Activated naive CD4-positive, alpha-beta T cell treated with anti-CD3 and anti-CD28 coated beads, Interleukin-2, amount 50 U/mL, for 72 hours (primary cell): ENCODE data around the gene CTNNA1. TPM values are rescaled to one million over a fixed set of nuclear protein-coding genes. Genes with fewer than 3 reads are reported as not detected.
"Not testable (repeated sequence)": the region's sequence is repeated elsewhere in the genome, so short reads cannot be mapped to it uniquely, and the experiment has no call there.

ENCODE experiments used
- ATAC-seq, 2 donors: fragments of 150-1000 bp; cut with Tn5 transposase; 2 replicates each; pipeline ENCODE4 v1.10.0; 2021; ENCODE audit warnings: mild to moderate bottlenecking in 2 of 2, moderate library complexity in 2 of 2
- DNase-seq, 2 donors: peaks; one replicate each; pipeline ENCODE4 v3.0.0; 2021 to 2022; ENCODE audit warnings: low spot score in 2 of 2
- H3K27ac Mint-ChIP-seq, 2 donors: one replicate each; pipeline ENCODE4 v1.8.0; 2022; ENCODE audit warnings: mild to moderate bottlenecking in 2 of 2, mixed read lengths in 2 of 2
- H3K36me3 Mint-ChIP-seq, 2 donors: one replicate each; pipeline ENCODE4 v1.8.0; 2022; ENCODE audit warnings: mixed read lengths in 2 of 2
- H3K9me3 Mint-ChIP-seq, 2 donors: one replicate each; pipeline ENCODE4 v1.8.0; 2022; ENCODE audit warnings: mixed read lengths in 2 of 2
- total RNA-seq, 2 donors: library from RNA; stranded (reverse); gene quantifications; one replicate each; pipeline ENCODE4 v1.2.3, GENCODE V29; 2022

CTNNA1 gene
- total RNA-seq, 2 donors from 2014 or later: 89.2 to 224 TPM

GRCh38 chr5:138719811-138720210 lies 33.4 kb upstream of the CTNNA1 start:
- Mint-ChIP-seq H3K9me3 (no peaks in the 10 kb centered on the region), H3K27ac (no peak overlapping the region), H3K36me3 (no peaks in the 10 kb centered on the region)
- DNase-seq (no peak), ATAC-seq (no peak)

GRCh38 chr5:138720840-138721239 lies 32.4 kb upstream of the CTNNA1 start:
- ATAC-seq (no peak), DNase-seq (no peak)
- Mint-ChIP-seq H3K9me3 (no peaks in the 10 kb centered on the region), H3K27ac (no peak overlapping the region), H3K36me3 (no peaks in the 10 kb centered on the region)

GRCh38 chr5:138721979-138722378 lies 31.2 kb upstream of the CTNNA1 start:
- ATAC-seq (no peak), DNase-seq (no peak)
- H3K9me3 Mint-ChIP-seq: no peaks in the 10 kb centered on the region
- H3K36me3 Mint-ChIP-seq: no peaks in the 10 kb centered on the region
- no peak overlapping the region for H3K27ac Mint-ChIP-seq

- no peaks in the 10 kb centered on the region for H3K9me3 Mint-ChIP-seq
- ATAC-seq: no peak
- H3K27ac Mint-ChIP-seq: no peak overlapping the region
- no peaks in the 10 kb centered on the region for H3K36me3 Mint-ChIP-seq
- DNase-seq: no peak
Observed at GRCh38 chr5:138722544-138723177, 30.6 kb upstream of the CTNNA1 start.

GRCh38 chr5:138724470-138725146 lies 28.6 kb upstream of the CTNNA1 start:
- ATAC-seq: no peak
- H3K9me3 Mint-ChIP-seq: no peaks in the 10 kb centered on the region
- H3K27ac Mint-ChIP-seq: no peak overlapping the region
- DNase-seq: no peak
- H3K36me3 Mint-ChIP-seq: no peaks in the 10 kb centered on the region

GRCh38 chr5:138725153-138725817 lies 27.9 kb upstream of the CTNNA1 start:
- no peak for ATAC-seq
- no peak for DNase-seq
- no peaks in the 10 kb centered on the region for H3K36me3 Mint-ChIP-seq
- no peaks in the 10 kb centered on the region for H3K9me3 Mint-ChIP-seq
- no peak overlapping the region for H3K27ac Mint-ChIP-seq

GRCh38 chr5:138725818-138726416 lies 27.3 kb upstream of the CTNNA1 start:
- DNase-seq (no peak), ATAC-seq (no peak)
- Mint-ChIP-seq H3K36me3 (no peaks in the 10 kb centered on the region), H3K27ac (no peak overlapping the region), H3K9me3 (no peaks in the 10 kb centered on the region)

- Mint-ChIP-seq H3K27ac (no peak overlapping the region), H3K9me3 (no peaks in the 10 kb centered on the region), H3K36me3 (no peaks in the 10 kb centered on the region)
- DNase-seq (no peak), ATAC-seq (no peak)
Observed at GRCh38 chr5:138726848-138727247, 26.4 kb upstream of the CTNNA1 start.

GRCh38 chr5:138730496-138730895 lies 22.7 kb upstream of the CTNNA1 start:
- not testable (repeated sequence) for ATAC-seq, H3K36me3 Mint-ChIP-seq, H3K27ac Mint-ChIP-seq, H3K9me3 Mint-ChIP-seq, DNase-seq

- H3K9me3 Mint-ChIP-seq: no peaks in the 10 kb centered on the region
- DNase-seq: no peak
- no peak overlapping the region for H3K27ac Mint-ChIP-seq
- ATAC-seq: no peak
- H3K36me3 Mint-ChIP-seq: no peaks in the 10 kb centered on the region
Observed at GRCh38 chr5:138732466-138732865, 20.8 kb upstream of the CTNNA1 start.

GRCh38 chr5:138732933-138733332 lies 20.3 kb upstream of the CTNNA1 start:
- Mint-ChIP-seq H3K36me3 (no peaks in the 10 kb centered on the region), H3K27ac (no peak overlapping the region), H3K9me3 (no peaks in the 10 kb centered on the region)
- ATAC-seq (no peak), DNase-seq (no peak)

GRCh38 chr5:138733509-138733908 lies 19.7 kb upstream of the CTNNA1 start:
- H3K27ac Mint-ChIP-seq: no peak overlapping the region
- DNase-seq (no peak), ATAC-seq (no peak)
- H3K9me3 Mint-ChIP-seq: no peaks in the 10 kb centered on the region
- no peaks in the 10 kb centered on the region for H3K36me3 Mint-ChIP-seq

- Mint-ChIP-seq H3K9me3 (no peaks in the 10 kb centered on the region), H3K36me3 (no peaks in the 10 kb centered on the region), H3K27ac (no peak overlapping the region)
- no peak for ATAC-seq
- no peak for DNase-seq
Observed at GRCh38 chr5:138736293-138736692, 16.9 kb upstream of the CTNNA1 start.

GRCh38 chr5:138737494-138738265 lies 15.5 kb upstream of the CTNNA1 start:
- ATAC-seq: no peak
- Mint-ChIP-seq H3K9me3 (no peaks in the 10 kb centered on the region), H3K36me3 (no peaks in the 10 kb centered on the region), H3K27ac (peak overlapping the region; percentile 51 to 72)
- no peak for DNase-seq

- no peaks in the 10 kb centered on the region for H3K9me3 Mint-ChIP-seq
- DNase-seq: no peak
- H3K27ac Mint-ChIP-seq: peak overlapping the region; percentile 72 to 91
- peak; percentile 39 to 85 for ATAC-seq
- H3K36me3 Mint-ChIP-seq: no peaks in the 10 kb centered on the region
Observed at GRCh38 chr5:138738399-138738798, 14.8 kb upstream of the CTNNA1 start.

- DNase-seq: no peak
- Mint-ChIP-seq H3K27ac (no peak overlapping the region), H3K36me3 (no peaks in the 10 kb centered on the region), H3K9me3 (no peaks in the 10 kb centered on the region)
- ATAC-seq: no peak
Observed at GRCh38 chr5:138739938-138740337, 13.3 kb upstream of the CTNNA1 start.

- Mint-ChIP-seq H3K27ac (no peak overlapping the region), H3K36me3 (no peaks in the 10 kb centered on the region), H3K9me3 (no peaks in the 10 kb centered on the region)
- DNase-seq: no peak
- no peak for ATAC-seq
Observed at GRCh38 chr5:138743484-138743883, 9.7 kb upstream of the CTNNA1 start.
